Measurements from ENCODE around the gene CNDP2.
"Not testable (repeated sequence)": the region's sequence is repeated elsewhere in the genome, so short reads cannot be mapped to it uniquely, and the experiment has no call there.

Gene CNDP2

GRCh38 chr18:74521068-74521725 lies 25.0 kb downstream of the CNDP2 start:
- ChIA-PET POLR2A (no interaction called here), CTCF (no interaction called here)

GRCh38 chr18:74522635-74523548 lies 26.7 kb downstream of the CNDP2 start:
- CTCF ChIA-PET, result interaction anchor here (1.1 kb wide), 1 partner anchor 29 kb away, joined by 3 read pairs; no protein-coding TSS in a partner anchor
- TF ChIP-seq CTCF (IDR thresholded peaks at IDR 0.05; ENCODE audit: insufficient read depth, low read length, missing control alignments), result no peak
- no peak overlapping the region for H3K4me3 ChIP-seq (ENCODE audit: low read depth, low read length)
- POLR2A ChIA-PET, result no interaction called here
- DNase-seq (ENCODE audit: low read depth, low spot score), result no peak

More at GRCh38 chr18:74521068-74521725, 25.0 kb downstream of the CNDP2 start:
- TF ChIP-seq CTCF (IDR thresholded peaks at IDR 0.05; ENCODE audit: insufficient read depth, low read length, missing control alignments), result no peak
- DNase-seq (ENCODE audit: low read depth, low spot score), result no peak
- H3K4me3 ChIP-seq (ENCODE audit: low read depth, low read length), result no peak overlapping the region

GRCh38 chr18:74524097-74524496 lies 27.9 kb downstream of the CNDP2 start:
- ChIA-PET POLR2A (no interaction called here), CTCF (interaction anchor here (1.1 kb wide), 1 partner anchor 28 kb away, joined by 3 read pairs; no protein-coding TSS in a partner anchor)
- H3K4me3 ChIP-seq (ENCODE audit: low read depth, low read length), result no peak overlapping the region
- TF ChIP-seq CTCF (IDR thresholded peaks at IDR 0.05; ENCODE audit: insufficient read depth, low read length, missing control alignments), result no peak
- no peak for DNase-seq (ENCODE audit: low read depth, low spot score)

- CTCF ChIA-PET; DNase-seq (ENCODE audit: low read depth, low spot score); POLR2A ChIA-PET; H3K4me3 ChIP-seq (ENCODE audit: low read depth, low read length): not testable (repeated sequence)
Observed at GRCh38 chr18:74524915-74525314, 28.8 kb downstream of the CNDP2 start.

GRCh38 chr18:74525741-74526140 lies 29.6 kb downstream of the CNDP2 start:
- no peak for DNase-seq (ENCODE audit: low read depth, low spot score)
- CTCF ChIA-PET, result interaction anchor here (0.6 kb wide), 1 partner anchor 18 kb away, joined by 3 read pairs; no protein-coding TSS in a partner anchor
- no peak for TF ChIP-seq CTCF (IDR thresholded peaks at IDR 0.05; ENCODE audit: insufficient read depth, low read length, missing control alignments)
- POLR2A ChIA-PET, result interaction anchor here (0.6 kb wide), 1 partner anchor 27 kb away, joined by 3 read pairs; no protein-coding TSS in a partner anchor
- H3K4me3 ChIP-seq (ENCODE audit: low read depth, low read length), result no peak overlapping the region

- no peak overlapping the region for H3K4me3 ChIP-seq (ENCODE audit: low read depth, low read length)
- POLR2A ChIA-PET, result interaction anchor here (0.6 kb wide), 1 partner anchor 28 kb away, joined by 3 read pairs; no protein-coding TSS in a partner anchor
- CTCF ChIA-PET, result interaction anchor here (0.6 kb wide), 1 partner anchor 17 kb away, joined by 3 read pairs; no protein-coding TSS in a partner anchor
- TF ChIP-seq CTCF (IDR thresholded peaks at IDR 0.05; ENCODE audit: insufficient read depth, low read length, missing control alignments), result no peak
- no peak for DNase-seq (ENCODE audit: low read depth, low spot score)
Observed at GRCh38 chr18:74526488-74526887, 30.3 kb downstream of the CNDP2 start.
